SIG-M5 (cell line): ENCODE measurements around the gene SPTBN1.
"Not testable (repeated sequence)": the region's sequence is repeated elsewhere in the genome, so short reads cannot be mapped to it uniquely, and the experiment has no call there.

Source experiments
- DNase-seq: peaks from one replicate; lab custom pipeline; 2025; lab: John Stamatoyannopoulos, UW

SPTBN1 gene

DNA sequence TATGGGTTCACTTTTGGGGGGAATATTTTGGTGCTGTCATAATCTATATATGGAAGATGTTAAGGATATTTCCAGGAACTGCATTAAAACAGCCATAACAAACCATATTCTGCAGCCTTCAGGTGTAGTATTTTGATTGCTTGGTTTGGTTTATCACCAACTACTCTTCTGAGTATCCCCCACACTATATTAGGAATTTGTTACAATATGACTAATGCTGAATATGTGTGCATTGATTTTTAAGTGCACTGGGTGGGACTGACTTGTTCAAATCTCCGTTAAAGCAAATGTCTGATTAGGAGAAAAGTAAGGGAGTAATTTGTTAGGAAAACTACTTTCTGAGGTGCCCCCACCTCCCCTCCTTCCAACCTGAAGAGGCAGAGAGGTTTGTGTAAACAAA lies 47.7 kb downstream of the SPTBN1 start:
- DNase-seq = no peak

DNA sequence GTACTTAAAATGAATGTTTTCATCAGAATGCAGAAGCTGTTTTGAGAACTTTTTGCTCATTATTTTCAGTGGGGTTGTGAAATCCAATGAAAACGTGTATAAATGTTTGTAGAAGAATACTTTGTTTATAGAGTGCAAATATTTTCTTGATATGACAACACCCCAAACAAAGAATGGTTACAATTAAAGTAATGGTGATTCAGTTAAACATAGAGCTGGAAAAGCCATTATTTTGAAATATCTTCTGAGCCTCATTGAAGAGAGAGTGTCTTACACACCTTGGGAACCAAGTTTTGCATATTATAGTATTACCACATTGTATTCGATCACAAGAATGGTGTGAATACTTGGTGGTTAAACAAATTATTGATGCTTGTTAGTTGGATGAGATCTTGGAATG lies 48.7 kb downstream of the SPTBN1 start:
- DNase-seq = no peak

DNA sequence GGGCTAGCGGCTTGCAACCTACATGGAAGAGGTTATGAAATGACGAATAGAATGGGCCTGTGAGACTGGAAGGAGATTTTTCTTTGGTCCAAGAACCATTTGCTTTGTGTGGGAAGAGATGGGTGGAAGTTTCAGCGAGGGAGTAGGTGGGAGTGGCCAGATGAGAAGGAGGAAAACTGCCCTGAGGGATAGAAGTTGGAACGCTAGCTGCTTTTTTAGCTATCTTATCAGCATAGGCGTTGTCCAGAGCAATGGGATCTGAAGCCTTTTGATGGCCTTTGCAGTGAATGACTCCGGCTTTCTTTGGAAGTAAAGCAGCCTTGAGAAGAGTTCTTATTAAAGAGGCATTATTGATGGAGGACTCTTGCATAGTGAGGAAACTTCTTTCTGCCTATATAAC lies 52.4 kb downstream of the SPTBN1 start:
- DNase-seq = no peak

DNA sequence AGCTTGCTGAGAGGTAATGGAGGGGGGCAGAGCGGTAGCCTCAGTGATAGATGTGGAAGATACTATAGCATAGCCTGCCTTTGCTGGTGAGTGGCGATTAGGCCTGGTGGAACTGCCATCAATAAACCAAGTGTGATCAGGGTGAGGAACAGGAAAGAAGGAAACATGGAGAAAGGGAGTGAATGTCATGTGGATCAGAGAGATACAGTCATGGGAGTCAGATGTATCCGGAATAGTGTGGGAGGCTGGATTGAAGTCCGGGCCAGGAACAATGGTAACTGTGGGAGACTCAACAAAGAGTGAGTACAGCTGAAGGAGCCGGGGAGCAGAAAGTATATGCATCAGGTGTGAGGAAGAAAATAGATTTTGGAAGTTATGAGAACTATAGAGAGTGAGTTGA lies 52.9 kb downstream of the SPTBN1 start:
- DNase-seq = not testable (repeated sequence)

DNA sequence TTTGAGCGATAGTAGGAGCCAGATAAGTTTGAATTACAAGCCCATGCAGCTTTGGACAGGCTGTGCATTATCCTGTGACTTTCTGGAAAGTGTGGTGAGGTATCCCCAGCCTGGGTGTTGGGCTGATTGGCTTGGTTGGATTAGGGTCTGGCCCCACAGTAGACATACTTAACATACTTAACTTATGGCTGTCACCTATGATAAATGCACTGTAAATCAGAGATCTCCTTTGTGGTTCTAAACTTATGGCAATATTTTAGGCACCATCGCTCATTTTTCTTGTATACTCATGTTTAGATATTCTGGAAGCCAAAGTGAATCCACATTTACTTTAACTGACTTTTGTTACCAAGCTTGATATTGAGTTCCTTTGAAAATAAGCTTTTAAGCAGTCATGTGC lies 54.8 kb downstream of the SPTBN1 start:
- no peak for DNase-seq

DNA sequence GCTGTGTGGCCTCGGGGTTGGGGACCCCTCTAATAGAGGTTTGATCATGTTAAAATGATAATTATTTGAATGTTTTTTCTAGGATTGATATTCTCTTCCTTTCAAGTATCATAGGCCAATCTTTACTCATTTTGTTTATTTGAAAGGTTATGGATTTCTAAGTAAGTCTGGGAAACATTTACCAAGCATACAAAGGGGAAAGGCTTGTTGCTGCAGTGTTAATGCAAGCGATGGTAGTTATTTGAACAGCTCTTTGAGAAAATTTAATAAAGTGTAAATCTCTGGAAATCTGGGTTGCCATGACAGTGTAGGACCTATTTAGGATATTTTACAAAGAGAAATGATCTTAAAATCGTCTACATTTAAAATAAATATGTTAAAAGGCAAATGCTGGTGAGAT lies 56.1 kb downstream of the SPTBN1 start:
- no peak for DNase-seq

DNA sequence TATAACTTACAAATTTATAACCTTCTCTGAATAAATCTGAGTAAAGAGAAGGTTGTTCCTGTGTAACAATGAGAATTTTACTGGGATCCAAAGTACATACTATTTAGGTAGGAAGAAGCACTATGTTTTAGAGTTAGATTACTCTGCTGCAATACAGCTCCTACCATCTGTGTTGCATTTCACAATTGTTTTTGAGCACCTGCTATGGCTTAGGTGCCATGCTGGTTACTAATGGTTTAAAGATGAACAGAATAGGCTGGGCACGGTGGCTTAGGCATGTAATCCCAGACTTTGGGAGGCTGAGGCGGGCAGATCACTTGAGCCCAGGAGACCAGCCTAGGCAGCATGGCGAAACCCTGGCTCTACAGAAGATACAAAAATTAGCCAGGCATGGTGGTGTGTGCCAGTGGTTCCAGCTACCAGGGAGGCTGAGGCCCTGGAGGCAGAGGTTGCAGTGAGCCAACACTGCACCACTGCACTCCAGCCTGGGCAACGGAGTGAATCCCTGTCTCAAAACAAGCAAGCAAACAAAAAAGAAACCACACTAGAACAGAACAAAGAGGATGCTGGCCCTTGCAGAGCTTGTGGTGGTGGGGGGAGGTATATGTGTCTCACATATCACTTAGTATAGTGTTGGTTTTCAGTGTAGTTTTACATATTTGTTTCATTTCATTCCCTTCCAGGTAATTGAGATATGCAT lies 56.7 kb downstream of the SPTBN1 start:
- DNase-seq = no peak

DNA sequence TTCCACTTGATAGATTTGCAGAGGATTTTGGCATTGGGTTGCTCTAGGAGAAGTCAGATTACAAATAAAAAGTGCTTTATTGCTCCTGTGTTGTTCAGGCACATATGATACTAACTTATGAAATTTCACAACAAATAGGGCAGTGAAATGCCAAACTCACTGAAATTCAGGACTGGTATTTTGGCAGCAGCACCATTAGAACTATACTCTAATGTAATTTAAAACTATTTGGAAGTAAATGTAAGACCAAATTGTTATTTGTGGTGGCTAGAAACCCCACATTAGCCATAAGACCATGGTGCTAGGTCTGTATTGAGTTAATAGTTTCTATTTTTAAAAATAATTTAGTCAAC lies 57.2 kb downstream of the SPTBN1 start:
- DNase-seq = no peak

DNA sequence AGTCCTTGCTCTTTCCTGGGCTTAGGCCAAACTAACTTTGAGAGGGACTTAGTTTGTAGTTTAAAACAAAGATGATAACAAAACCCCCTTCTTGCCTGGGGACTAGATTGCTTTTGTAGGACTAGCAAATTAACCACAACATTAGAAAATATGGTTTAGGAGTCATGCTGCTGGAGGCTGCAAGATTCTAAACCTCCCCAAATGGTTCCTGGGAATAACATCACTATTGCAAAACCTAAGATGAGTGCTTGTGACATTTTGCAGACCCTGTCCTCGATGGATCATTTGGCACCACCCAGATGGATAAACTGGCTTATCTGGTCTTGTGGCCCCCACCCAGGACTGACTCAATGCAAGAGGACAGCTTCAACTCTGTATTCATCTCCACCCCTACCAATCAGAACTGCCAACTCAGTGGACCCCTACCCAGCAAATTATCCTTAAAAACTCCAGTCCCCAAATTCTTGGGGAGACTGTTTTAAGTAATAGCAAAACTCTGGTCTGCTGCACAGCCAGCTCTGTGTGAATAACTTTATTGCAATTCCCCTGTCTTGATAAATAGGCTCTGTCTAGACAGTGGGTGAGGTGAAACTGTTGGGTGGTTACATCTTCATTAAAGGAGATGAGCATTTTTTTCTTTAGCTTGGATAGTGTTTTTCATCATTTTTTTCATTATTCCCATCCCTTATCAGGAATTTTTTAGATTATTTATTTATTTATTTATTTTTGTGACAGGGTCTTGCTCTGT lies 58.9 kb downstream of the SPTBN1 start:
- no peak for DNase-seq

DNA sequence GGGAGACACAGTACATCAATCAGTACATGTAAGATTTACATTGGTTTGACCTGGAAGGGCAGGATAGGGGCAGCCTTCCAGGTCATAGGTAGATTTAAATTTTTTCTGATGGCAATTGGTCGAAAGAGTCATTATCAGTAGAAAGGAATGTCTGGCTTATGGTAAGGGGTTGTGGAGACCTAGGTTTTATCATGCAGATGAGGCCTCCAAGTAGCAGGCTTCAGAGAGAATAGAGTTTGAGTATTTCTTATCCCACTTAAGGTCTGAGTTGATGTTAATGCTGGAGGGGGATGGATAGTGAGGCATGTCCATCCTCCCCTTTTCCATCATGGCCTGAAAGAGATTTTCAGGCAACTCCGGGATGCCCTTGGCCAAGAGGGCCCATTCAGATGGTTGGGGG lies 60.7 kb downstream of the SPTBN1 start:
- DNase-seq = no peak

DNA sequence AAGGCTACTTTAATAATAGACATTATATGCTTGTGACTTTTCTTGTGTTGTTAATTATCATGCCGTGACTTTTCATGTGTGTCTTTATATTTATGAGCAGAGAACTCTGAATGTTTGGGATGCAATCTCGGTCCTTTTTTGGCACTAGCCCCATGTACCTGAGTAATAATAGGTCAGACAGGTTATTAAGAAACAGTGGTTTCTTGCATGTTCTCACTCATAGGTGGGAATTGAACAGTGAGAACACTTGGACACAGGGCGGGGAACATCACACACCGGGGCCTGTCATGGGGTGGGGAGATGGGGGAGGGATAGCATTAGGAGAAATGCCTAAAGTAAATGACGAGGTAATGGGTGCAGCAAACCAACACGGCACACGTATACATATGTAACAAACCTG lies 61.9 kb downstream of the SPTBN1 start:
- DNase-seq = not testable (repeated sequence)

DNA sequence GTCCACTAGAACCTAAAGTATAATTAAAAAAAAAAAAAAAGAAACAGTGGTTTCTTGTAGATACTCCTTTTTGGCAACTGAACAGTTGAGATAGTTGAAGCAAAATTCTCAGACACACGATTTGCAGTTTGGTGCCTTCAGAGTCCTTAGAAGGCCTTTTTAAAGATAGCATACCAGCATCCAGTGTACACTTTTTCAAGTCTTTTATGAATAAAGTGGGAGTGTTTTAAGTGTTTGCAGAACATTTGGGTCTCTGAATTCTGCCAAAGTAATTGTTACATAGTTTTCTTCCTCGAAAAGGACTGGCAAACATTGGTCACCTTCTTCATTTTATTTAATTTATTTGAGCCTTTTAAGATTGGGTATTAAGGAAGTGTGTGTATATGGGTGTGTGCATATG lies 62.3 kb downstream of the SPTBN1 start:
- DNase-seq = no peak

DNA sequence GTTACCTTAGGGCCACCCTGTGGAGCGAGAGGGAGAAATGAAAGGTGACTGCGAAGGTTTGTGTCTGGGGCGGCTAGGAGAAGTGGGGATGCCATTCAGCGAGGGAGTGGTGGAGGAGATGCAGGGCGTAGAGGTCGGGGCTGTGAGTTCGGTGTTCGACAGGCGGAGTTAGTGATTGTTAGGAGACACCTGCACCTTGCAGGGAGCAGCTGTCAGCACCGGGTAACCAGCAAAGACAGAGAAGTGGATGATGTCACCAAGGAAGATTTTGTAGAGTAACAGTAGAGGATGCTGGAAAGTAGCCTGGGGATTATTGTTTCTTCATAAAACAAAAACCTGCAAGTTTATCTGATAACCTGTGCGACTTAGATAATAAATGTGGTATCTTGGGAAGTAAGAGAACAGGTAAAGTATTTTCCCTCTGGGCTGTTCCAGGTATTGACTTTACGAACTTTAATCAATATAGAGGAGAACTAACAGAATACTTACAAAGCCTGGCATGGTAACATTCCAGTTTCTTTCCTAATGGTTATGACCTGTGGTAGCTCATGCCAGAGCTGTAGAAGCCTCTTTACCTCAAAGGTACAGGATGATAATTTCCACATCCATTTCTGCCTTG lies 63.8 kb downstream of the SPTBN1 start:
- no peak for DNase-seq

DNA sequence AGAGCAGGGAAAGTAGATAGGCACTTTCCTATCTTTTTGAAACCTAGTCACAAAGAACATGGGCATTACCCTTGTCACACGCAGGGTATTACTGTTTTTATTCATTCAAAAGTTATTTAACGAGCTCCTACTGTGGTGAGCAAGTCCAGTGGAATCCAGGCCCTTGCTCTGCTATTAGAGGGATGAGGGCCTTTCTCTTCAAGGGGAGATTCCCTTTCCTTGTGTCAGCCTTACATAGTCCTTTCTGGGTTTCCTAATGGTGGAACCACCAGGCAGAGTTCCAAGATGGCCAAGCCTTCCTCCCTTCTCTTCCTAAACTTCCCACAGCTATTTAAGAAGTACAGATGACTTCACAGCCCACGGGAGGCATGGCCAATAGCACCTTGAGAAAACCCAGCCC lies 64.6 kb downstream of the SPTBN1 start:
- DNase-seq = no peak

DNA sequence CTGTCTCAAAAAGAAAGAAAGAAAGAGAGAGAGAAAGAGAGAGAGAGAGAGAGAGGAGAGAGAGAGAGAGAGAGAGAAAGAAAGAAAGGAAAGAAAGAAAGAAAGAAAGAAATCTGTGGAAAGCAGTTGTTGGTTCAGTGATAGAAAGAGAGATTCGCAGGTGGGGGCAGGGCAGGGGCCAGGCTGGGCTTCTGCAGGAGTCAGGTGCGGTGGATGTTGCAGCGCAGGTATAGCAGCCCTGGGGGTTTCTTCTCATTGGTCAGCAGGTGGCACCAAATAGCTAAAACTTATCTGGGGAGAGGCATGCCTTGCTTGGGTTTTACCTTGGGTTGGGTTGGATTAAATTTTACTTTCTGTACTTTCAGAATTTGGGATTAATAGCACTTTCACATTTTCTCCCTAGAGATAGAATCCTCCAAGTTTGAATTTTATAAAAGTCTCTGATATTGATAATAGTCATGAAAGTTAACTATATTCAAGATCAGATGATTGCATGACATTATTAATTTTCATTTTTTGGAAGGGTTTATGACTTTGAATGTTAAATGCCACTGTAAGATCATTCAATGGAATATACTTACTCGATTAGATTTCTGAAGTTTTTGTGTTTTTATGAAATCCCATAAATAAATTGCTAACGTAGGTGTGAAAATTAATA lies 66.6 kb downstream of the SPTBN1 start:
- no peak for DNase-seq

DNA sequence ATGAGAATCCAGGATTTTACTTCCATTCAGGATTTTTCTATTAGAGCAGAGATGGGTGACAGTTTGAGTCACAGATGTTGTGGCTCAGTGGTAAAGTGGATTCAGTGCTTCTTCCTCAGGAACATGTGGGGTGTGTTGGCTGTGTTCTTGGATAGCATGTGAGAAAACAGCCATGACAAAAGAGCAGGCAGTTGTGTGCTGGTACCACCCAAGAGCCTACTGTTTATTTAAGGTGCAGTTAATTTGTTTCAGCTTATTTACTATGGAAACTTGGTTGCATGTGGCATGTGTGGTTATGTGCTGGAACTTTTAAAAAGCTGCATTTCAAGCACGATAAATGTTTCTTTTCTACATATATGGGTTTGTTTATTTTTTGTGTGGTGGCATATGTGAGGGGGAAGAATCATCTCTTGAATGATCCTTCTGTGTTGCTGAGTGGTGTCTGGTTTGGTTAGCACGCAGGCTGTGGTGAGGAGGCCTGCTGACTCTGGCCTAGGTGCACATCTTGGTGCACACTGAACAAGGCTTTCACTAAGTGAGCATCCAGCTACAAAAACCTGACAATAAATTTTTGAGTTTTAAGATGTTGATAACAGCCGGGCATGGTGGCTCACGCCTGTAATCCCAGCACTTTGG lies 67.3 kb downstream of the SPTBN1 start:
- DNase-seq = no peak

DNA sequence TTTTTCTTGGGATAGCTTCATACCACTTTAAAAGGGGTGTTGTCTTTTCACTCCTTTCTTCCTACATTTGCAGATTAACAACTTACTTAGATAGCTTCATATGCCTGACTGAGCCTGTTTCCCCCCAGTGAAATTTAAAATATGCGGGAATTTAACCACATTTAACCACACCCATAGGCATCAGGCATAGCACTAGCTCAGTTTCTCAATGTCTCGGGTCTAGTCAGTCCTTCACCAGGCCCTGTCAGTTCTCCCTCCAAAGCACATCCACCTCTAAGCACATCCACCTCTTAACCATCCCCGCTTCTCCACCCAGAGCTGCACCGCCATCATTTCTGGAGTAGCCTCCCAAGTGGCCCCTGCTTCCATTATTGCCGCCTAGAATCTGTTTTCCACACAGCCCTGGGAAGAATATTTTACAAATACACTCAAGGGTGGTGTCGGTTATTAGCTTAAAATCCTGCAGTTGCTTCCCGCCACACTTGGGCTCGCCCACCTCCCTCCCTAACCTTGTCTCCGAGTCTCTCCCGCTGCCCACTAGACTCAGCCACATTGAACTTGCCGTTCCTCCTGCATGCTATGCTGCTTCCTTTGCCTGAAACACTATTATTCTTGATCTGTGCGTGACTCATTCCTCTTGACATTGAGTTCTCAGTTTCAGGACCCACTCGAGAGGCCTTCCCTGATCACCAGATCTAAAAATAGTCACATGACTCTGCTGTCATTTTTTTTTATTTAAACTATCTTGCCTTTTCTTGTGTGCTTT lies 68.3 kb downstream of the SPTBN1 start:
- no peak for DNase-seq

DNA sequence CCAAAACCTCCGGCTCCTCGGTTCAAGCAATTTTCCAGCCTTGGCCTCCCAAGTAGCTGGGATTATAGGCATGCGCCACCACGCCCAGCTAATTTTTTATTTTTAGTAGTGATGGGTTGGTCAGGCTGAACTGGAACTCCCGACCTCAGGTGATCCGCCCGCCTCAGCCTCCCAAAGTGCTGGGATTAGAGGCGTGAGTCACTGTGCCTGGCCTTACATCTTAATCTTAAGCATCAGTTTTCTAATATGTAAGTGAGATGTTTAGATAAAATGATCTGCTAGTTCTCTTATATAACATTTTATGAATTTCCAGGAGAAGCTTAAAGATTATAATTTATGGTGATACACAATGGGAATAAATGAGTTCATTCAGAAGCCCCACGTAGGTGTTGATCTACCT lies 69.2 kb downstream of the SPTBN1 start:
- no peak for DNase-seq

DNA sequence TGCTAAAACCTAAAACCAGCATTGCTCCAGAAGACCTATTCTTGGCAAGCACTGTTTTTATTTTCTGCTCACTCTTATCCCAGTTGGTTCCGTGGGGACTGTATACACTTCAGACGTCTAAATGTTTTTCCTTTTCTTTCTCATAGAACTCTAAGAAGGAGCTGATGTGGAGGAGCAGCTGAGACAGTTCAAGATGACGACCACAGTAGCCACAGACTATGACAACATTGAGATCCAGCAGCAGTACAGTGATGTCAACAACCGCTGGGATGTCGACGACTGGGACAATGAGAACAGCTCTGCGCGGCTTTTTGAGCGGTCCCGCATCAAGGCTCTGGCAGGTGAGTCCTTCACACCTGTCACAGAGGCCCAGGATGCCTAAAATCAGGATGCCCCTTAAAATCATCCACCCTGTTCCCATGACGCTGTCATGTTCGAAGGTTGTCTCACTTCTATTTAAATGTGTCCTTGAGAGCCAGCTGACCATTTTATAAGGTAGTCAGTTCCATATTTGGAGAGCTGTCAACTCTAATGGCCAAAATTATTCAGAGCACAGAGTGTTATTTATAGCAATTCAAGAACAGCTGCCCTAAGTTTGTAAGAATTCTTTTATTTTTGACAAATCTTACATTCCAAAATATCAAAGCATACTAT lies 70.2 kb downstream of the SPTBN1 start:
- no peak for DNase-seq

DNA sequence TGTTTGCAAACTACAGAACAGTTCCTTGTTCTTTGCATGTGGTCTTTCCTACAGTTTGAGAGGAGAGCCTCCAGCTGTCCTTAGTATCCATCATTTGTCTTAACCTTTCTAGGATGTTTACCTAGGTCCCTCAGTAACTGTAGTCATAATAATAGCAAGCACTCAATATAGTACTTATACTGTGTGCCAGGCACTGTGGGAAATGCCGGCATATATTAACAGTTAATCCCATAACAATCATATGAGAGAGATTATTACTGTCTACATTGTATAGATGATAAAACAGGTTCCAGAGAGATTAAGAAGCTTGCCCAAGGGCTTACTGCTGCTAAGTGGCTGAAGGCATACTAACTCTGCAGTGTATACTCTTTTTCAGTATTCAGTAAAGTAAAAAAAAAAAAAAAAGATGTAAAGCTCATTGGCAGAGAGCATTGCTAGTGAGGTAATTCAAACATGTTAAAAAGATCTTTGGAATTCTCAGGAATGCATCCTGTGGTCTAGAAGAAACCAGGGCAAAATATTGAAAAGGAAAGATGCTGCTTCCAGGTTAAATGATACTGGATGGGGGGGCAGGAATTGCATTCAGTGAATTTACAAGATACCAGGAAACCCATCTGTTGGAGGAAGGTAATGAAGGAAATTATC lies 72.3 kb downstream of the SPTBN1 start:
- no peak for DNase-seq

DNA sequence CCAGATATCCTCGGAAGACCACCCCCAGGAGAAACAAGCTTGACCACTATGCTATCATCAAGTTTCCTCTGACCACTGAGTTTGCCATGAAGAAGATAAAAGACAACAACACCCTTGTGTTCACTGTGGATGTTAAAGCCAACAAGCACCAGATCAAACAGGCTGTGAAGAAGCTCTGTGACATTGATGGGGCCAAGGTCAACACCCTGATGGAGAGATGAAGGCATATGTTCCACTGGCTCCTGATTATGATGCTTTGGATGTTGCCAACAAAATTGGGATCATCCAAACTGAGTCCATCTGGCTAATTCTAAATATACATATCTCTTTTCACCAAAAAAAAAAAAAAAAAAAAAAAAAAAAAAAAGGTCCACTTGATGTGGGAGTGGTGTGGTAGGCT lies 73.4 kb downstream of the SPTBN1 start:
- not testable (repeated sequence) for DNase-seq
